IMR-90 (cell line): ENCODE data around the gene KRCC1. TPM values are rescaled to one million over a fixed set of nuclear protein-coding genes. Genes with fewer than 3 reads are reported as not detected.

Experiments
- ATAC-seq: fragments of 200-7000 bp; cut with Tn5 transposase; 2 replicates; pipeline ENCODE4 v1.9.1; 2020; ENCODE audit warnings: low read depth, mild to moderate bottlenecking, moderate library complexity
- BruUV-seq: library from RNA; stranded (reverse); fragments of 400-500 nt; replicated peaks from 2 replicates; lab custom pipeline; 2021; lab: Mats Ljungman, UMichigan
- CTCF ChIA-PET: fragments of 300-600 bp; formaldehyde crosslinking; extraction: SDS; loops from one replicate; lab custom pipeline; 2021; ENCODE audit warnings: antibody characterized with exemption; lab: Yijun Ruan, JAX
- POLR2A ChIA-PET: fragments of 300-600 bp; sonication (Branson Sonifier 250); formaldehyde crosslinking; loops from one replicate; lab custom pipeline; 2022; ENCODE audit warnings: antibody characterized with exemption; ENCODE audit not compliant: unreplicated experiment; lab: Charles Lee
- DNase-seq: peaks from one replicate; pipeline ENCODE4 v3.0.0; 2013
- H2AFZ ChIP-seq: replicated peaks from 2 replicates; pipeline ENCODE3; 2013; ENCODE audit warnings: low read length, mild to moderate bottlenecking; ENCODE audit not compliant: poor library complexity
- H2AK5ac ChIP-seq: 2 replicates; pipeline ENCODE4 v1.6.1; 2013; ENCODE audit warnings: low read depth, low read length, inconsistent platforms
- H2AK9ac ChIP-seq: replicated peaks from 2 replicates; pipeline ENCODE3; 2013; ENCODE audit warnings: mild to moderate bottlenecking, low read depth, low read length, moderate library complexity; ENCODE audit not compliant: poor library complexity
- H2BK120ac ChIP-seq: 2 replicates; pipeline ENCODE4 v1.6.1; 2013; ENCODE audit warnings: low read depth, low read length, inconsistent platforms
- H2BK15ac ChIP-seq: 3 replicates; pipeline ENCODE4 v1.6.1; 2013; ENCODE audit warnings: low read depth, low read length, inconsistent platforms
- H2BK20ac ChIP-seq: 2 replicates; pipeline ENCODE4 v1.6.1; 2013; ENCODE audit warnings: low read depth, mild to moderate bottlenecking, inconsistent platforms, low read length, moderate library complexity
- H2BK5ac ChIP-seq: 2 replicates; pipeline ENCODE4 v1.6.1; 2013; ENCODE audit warnings: mild to moderate bottlenecking, low read depth, low read length, inconsistent platforms; ENCODE audit not compliant: poor library complexity, severe bottlenecking
- H3K14ac ChIP-seq: replicated peaks from 2 replicates; pipeline ENCODE4 v1.6.1; 2013; ENCODE audit warnings: low read depth, low read length, inconsistent platforms
- H3K18ac ChIP-seq: 2 replicates; pipeline ENCODE4 v1.6.1; 2013; ENCODE audit warnings: low read depth, low read length, control low read depth
- H3K23ac ChIP-seq: 2 replicates; pipeline ENCODE4 v1.6.1; 2013; ENCODE audit warnings: low read depth, low read length, inconsistent platforms
- H3K27ac ChIP-seq: 2 replicates; pipeline ENCODE4 v1.5.1; 2013; ENCODE audit warnings: mild to moderate bottlenecking, control low read depth, low read length; ENCODE audit not compliant: insufficient read depth
- H3K27me3 ChIP-seq: 2 replicates; pipeline ENCODE4 v1.6.1; 2013; ENCODE audit warnings: low read length; ENCODE audit not compliant: control insufficient read depth, insufficient read depth
- H3K36me3 ChIP-seq: 2 replicates; pipeline ENCODE4 v1.6.1; 2013; ENCODE audit warnings: low read length, mixed read lengths; ENCODE audit not compliant: control insufficient read depth, insufficient read depth
- H3K4ac ChIP-seq: 2 replicates; pipeline ENCODE4 v1.6.1; 2013; ENCODE audit warnings: low read depth, low read length, inconsistent platforms
- H3K4me1 ChIP-seq: 2 replicates; pipeline ENCODE4 v1.6.1; 2013; ENCODE audit warnings: low read length, mixed read lengths; ENCODE audit not compliant: control insufficient read depth, insufficient read depth
- H3K4me2 ChIP-seq: 2 replicates; pipeline ENCODE4 v1.6.1; 2013; ENCODE audit warnings: low read depth, mild to moderate bottlenecking, control low read depth, low read length, moderate library complexity
- H3K4me3 ChIP-seq: 2 replicates; pipeline ENCODE4 v1.5.1; 2013; ENCODE audit warnings: low read depth, mild to moderate bottlenecking, control low read depth, low read length, moderate library complexity; ENCODE audit not compliant: insufficient read depth
- H3K56ac ChIP-seq: 2 replicates; pipeline ENCODE4 v1.6.1; 2013; ENCODE audit warnings: low read length, inconsistent platforms; ENCODE audit not compliant: insufficient read depth; ENCODE audit errors: extremely low read depth
- H3K79me1 ChIP-seq, 2 experiments: 2 replicates each; pipeline ENCODE4 v1.6.1; 2013; ENCODE audit warnings: low read length in 2 of 2, inconsistent platforms in 1 of 2, low read depth in 1 of 2
- H3K9ac ChIP-seq: 2 replicates; pipeline ENCODE4 v1.6.1; 2013; ENCODE audit warnings: low read depth, low read length, control low read depth
- H3K9me1 ChIP-seq: 2 replicates; pipeline ENCODE4 v1.6.1; 2013; ENCODE audit warnings: low read length, inconsistent platforms; ENCODE audit not compliant: insufficient read depth
- H3K9me3 ChIP-seq: 2 replicates; pipeline ENCODE4 v1.6.1; 2013; ENCODE audit warnings: low read length; ENCODE audit not compliant: control insufficient read depth, insufficient read depth
- H4K20me1 ChIP-seq: 2 replicates; pipeline ENCODE4 v1.6.1; 2013; ENCODE audit warnings: low read length, inconsistent platforms; ENCODE audit not compliant: insufficient read depth
- H4K5ac ChIP-seq: 2 replicates; pipeline ENCODE4 v1.6.1; 2013; ENCODE audit warnings: mild to moderate bottlenecking, low read depth, low read length, control low read depth
- H4K8ac ChIP-seq, 2 experiments: 2 replicates each; pipeline ENCODE4 v1.6.1; 2013; ENCODE audit warnings: low read depth in 2 of 2, low read length in 2 of 2, control low read depth in 1 of 2, inconsistent platforms in 1 of 2
- H4K91ac ChIP-seq: 2 replicates; pipeline ENCODE4 v1.6.1; 2013; ENCODE audit warnings: low read depth, low read length, inconsistent platforms; ENCODE audit not compliant: insufficient read depth
- BHLHE40 ChIP-seq: fragments of 150-350 bp; IDR thresholded peaks from 2 replicates; pipeline ENCODE4 v1.6.1; 2016; ENCODE audit warnings: mild to moderate bottlenecking, low read depth, low read length
- CEBPB ChIP-seq: IDR thresholded peaks from 2 replicates; pipeline ENCODE4 v1.6.1; 2012; ENCODE audit warnings: low read depth, low read length, improper control_type of control experiment
- CHD1 ChIP-seq: IDR thresholded peaks from 2 replicates; pipeline ENCODE4 v1.6.1; 2012; ENCODE audit warnings: low read depth, low read length, improper control_type of control experiment
- ELK1 ChIP-seq: fragments of 150-350 bp; IDR thresholded peaks from 2 replicates; pipeline ENCODE4 v1.6.1; 2016; ENCODE audit warnings: low read depth, mild to moderate bottlenecking, low read length, moderate library complexity, borderline replicate concordance
- FOS ChIP-seq: fragments of 150-350 bp; IDR thresholded peaks from 2 replicates; pipeline ENCODE4 v1.6.1; 2016; ENCODE audit warnings: low read depth, low read length
- MAFK ChIP-seq: IDR thresholded peaks from 2 replicates; pipeline ENCODE4 v1.6.1; 2012; ENCODE audit warnings: low read depth, low read length, improper control_type of control experiment
- MAZ ChIP-seq: IDR thresholded peaks from 2 replicates; pipeline ENCODE4 v1.6.1; 2012; ENCODE audit warnings: low read depth, mild to moderate bottlenecking, low read length, improper control_type of control experiment, moderate library complexity, borderline replicate concordance
- MXI1 ChIP-seq: IDR thresholded peaks from 2 replicates; pipeline ENCODE4 v1.6.1; 2012; ENCODE audit warnings: low read depth, mild to moderate bottlenecking, low read length, moderate library complexity, borderline replicate concordance
- NFE2L2 ChIP-seq: fragments of 150-350 bp; IDR thresholded peaks from 2 replicates; pipeline ENCODE4 v1.6.1; 2016; ENCODE audit warnings: low read depth, mild to moderate bottlenecking, low read length
- POLR2A ChIP-seq: IDR thresholded peaks from 2 replicates; pipeline ENCODE4 v1.6.1; 2012; ENCODE audit warnings: mild to moderate bottlenecking, low read depth, low read length
- RAD21 ChIP-seq: IDR thresholded peaks from 2 replicates; pipeline ENCODE4 v1.6.1; 2012; ENCODE audit warnings: low read length, improper control_type of control experiment
- RCOR1 ChIP-seq: IDR thresholded peaks from 2 replicates; pipeline ENCODE4 v1.6.1; 2012; ENCODE audit warnings: mild to moderate bottlenecking, low read length, improper control_type of control experiment; ENCODE audit not compliant: insufficient replicate concordance
- RFX5 ChIP-seq: IDR thresholded peaks from 2 replicates; pipeline ENCODE4 v1.8.0; 2012; ENCODE audit warnings: low read depth, mild to moderate bottlenecking, low read length, moderate library complexity
- SMC3 ChIP-seq: fragments of 150-350 bp; IDR thresholded peaks from 2 replicates; pipeline ENCODE4 v1.6.1; 2016; ENCODE audit warnings: low read depth, mild to moderate bottlenecking, antibody characterized with exemption, low read length, moderate library complexity
- USF2 ChIP-seq: fragments of 150-350 bp; IDR thresholded peaks from 2 replicates; pipeline ENCODE4 v1.6.1; 2017; ENCODE audit warnings: mild to moderate bottlenecking, antibody characterized with exemption, low read length, low read depth
- WGBS, 2 experiments: methylation state at CpG; one replicate each; pipeline versions ENCODE4 v1.1.5 to v1.1.7; 2013; ENCODE audit warnings: missing lambda C conversion rate in 2 of 2; ENCODE audit not compliant: insufficient read length in 1 of 2; ENCODE audit errors: extremely low coverage in 2 of 2; 5-methylcytosine and 5-hydroxymethylcytosine counted together
- dilution Hi-C: fragments of 300-500 bp; cut with HindIII; formaldehyde crosslinking; loops from one replicate; pipeline ENCODE4 v1.14.3; 2018; ENCODE audit warnings: low sequenced_read_pairs; ENCODE audit not compliant: unreplicated experiment
- in situ Hi-C: fragments of 300-500 bp; cut with MboI; formaldehyde crosslinking; loops from 3 replicates; pipeline ENCODE4 v1.14.3; 2019; ENCODE audit warnings: low sequenced_read_pairs, inconsistent platforms, mixed read lengths
- intact Hi-C: fragments of 100-400 bp; cut with micrococcal nuclease; formaldehyde crosslinking; loops from 2 replicates; pipeline ENCODE4 v1.10.0; 2022
- polyA plus RNA-seq, 3 experiments: library from polyadenylated mRNA; depleted of rRNA; stranded (reverse); fragments of >200 nt; gene quantifications; 2 replicates each; pipeline ENCODE4 v1.2.3, GENCODE V29; 2012; ENCODE audit warnings: low replicate concordance in 1 of 3
- total RNA-seq: library from RNA; depleted of rRNA; stranded (reverse); fragments of >200 nt; gene quantifications from 2 replicates; pipeline ENCODE4 v1.2.3, GENCODE V29; 2012
- TF ChIP-seq, protein P1 (sequence below): conservative IDR thresholded peaks from 2 replicates; pipeline ENCODE4 v1.5.1; 2012; ENCODE audit warnings: mild to moderate bottlenecking, low read depth, low read length, improper control_type of control experiment

Gene KRCC1
- total and polyA plus RNA-seq, 2 of the 4 experiments (the other 2 are of a cell fraction): 14.3 to 16.5 TPM

GRCh38 chr2:88088999-88089398 is 33.4 kb upstream of the KRCC1 start:
- H3K79me1 ChIP-seq: no peaks in the 10 kb centered on the region
- dilution Hi-C loops: no loop called here

More at GRCh38 chr2:88088999-88089398, 33.4 kb upstream of the KRCC1 start:
- Histone ChIP-seq H3K36me3 (no peaks in the 10 kb centered on the region), H4K8ac (no peak overlapping the region), H3K27ac (no peak overlapping the region), H3K14ac (no peak overlapping the region), H3K9me1 (no peaks in the 10 kb centered on the region), H3K23ac (no peak overlapping the region), H4K20me1 (no peaks in the 10 kb centered on the region), H3K9ac (no peak overlapping the region), H4K91ac (no peak overlapping the region), H3K18ac (no peak overlapping the region), H3K27me3 (peaks cover 10% of the 10 kb centered on the region), H3K9me3 (no peaks in the 10 kb centered on the region), H3K56ac (no peak overlapping the region), H3K4ac (no peak overlapping the region), H2AK9ac (no peak overlapping the region), H2BK15ac (no peak overlapping the region), H3K4me3 (no peak overlapping the region), H3K4me2 (no peak overlapping the region), H2AK5ac (no peak overlapping the region), H2BK5ac (no peak overlapping the region), H3K4me1 (no peaks in the 10 kb centered on the region), H2BK120ac (no peak overlapping the region), H2BK20ac (no peak overlapping the region), H2AFZ (no peak overlapping the region), H4K5ac (no peak overlapping the region)
- no CpG with 5 or more reads among the region's 2 CpGs for WGBS, 2 experiments
- ChIA-PET CTCF (no interaction called here), POLR2A (no interaction called here)
- intact Hi-C loops: no loop called here
- ATAC-seq (no peak), DNase-seq (no peak)
- BruUV-seq: no TSS peak
- in situ Hi-C loops: no loop called here
- TF ChIP-seq RCOR1 (no peak), CHD1 (no peak), POLR2A (no peak), MXI1 (no peak), SMC3 (no peak), MAFK (no peak), FOS (no peak), CEBPB (no peak), USF2 (no peak), NFE2L2 (no peak), BHLHE40 (no peak), ELK1 (no peak), RAD21 (no peak), MAZ (no peak), RFX5 (no peak)
- TF ChIP-seq, protein P1, sequence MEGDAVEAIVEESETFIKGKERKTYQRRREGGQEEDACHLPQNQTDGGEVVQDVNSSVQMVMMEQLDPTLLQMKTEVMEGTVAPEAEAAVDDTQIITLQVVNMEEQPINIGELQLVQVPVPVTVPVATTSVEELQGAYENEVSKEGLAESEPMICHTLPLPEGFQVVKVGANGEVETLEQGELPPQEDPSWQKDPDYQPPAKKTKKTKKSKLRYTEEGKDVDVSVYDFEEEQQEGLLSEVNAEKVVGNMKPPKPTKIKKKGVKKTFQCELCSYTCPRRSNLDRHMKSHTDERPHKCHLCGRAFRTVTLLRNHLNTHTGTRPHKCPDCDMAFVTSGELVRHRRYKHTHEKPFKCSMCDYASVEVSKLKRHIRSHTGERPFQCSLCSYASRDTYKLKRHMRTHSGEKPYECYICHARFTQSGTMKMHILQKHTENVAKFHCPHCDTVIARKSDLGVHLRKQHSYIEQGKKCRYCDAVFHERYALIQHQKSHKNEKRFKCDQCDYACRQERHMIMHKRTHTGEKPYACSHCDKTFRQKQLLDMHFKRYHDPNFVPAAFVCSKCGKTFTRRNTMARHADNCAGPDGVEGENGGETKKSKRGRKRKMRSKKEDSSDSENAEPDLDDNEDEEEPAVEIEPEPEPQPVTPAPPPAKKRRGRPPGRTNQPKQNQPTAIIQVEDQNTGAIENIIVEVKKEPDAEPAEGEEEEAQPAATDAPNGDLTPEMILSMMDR: no peak
